Hepatocyte (in vitro differentiated cells): ENCODE data around the gene VWA8.

Source experiments
- EZH2phosphoT487 ChIP-seq: fragments of 200-600 bp; sonication (generic); IDR thresholded peaks from one replicate; pipeline ENCODE4 v1.6.1; 2018; ENCODE audit warnings: antibody characterized with exemption, mild to moderate bottlenecking, low read depth, moderate library complexity; ENCODE audit not compliant: unreplicated experiment, severe bottlenecking
- TF ChIP-seq, protein P1 (sequence below): fragments of 200-600 bp; sonication (generic); IDR thresholded peaks from 2 replicates; pipeline ENCODE4 v1.5.1; 2016; ENCODE audit warnings: antibody characterized with exemption, mild to moderate bottlenecking; ENCODE audit not compliant: poor library complexity

DNA sequence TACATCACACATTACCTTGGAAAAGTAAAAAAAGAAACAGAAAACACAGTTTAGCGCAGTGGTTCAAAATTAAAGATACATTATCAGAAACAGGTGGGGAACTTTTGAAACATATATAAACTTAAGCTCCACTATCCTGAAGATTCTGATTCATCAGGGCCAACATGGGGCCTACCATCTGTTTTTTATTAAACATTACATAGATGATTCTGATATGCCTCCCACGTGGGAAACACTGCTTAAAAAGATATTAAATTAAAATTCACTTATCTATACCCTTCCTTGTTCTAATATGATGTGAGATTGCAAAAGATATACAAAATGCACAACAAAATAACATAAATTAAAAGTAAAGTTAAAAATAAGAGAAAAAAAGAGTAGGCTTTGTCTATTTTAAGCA, 125.0 kb downstream of the VWA8 start:
- TF ChIP-seq, protein P1, sequence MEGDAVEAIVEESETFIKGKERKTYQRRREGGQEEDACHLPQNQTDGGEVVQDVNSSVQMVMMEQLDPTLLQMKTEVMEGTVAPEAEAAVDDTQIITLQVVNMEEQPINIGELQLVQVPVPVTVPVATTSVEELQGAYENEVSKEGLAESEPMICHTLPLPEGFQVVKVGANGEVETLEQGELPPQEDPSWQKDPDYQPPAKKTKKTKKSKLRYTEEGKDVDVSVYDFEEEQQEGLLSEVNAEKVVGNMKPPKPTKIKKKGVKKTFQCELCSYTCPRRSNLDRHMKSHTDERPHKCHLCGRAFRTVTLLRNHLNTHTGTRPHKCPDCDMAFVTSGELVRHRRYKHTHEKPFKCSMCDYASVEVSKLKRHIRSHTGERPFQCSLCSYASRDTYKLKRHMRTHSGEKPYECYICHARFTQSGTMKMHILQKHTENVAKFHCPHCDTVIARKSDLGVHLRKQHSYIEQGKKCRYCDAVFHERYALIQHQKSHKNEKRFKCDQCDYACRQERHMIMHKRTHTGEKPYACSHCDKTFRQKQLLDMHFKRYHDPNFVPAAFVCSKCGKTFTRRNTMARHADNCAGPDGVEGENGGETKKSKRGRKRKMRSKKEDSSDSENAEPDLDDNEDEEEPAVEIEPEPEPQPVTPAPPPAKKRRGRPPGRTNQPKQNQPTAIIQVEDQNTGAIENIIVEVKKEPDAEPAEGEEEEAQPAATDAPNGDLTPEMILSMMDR, result no peak
- no peak for TF ChIP-seq EZH2phosphoT487
